Esophagus squamous epithelium (tissue), 5 donors: ENCODE results near the gene COTL1. TPM values are rescaled to one million over a fixed set of nuclear protein-coding genes. Genes with fewer than 3 reads are reported as not detected.

Source experiments
- DNase-seq: peaks from one replicate; lab custom pipeline; 2025; lab: John Stamatoyannopoulos, UW
- H3K27ac ChIP-seq, 4 donors: fragments of 200-600 bp; sonication (generic); one replicate each; pipeline ENCODE4 v1.5.1; 2016 to 2019; ENCODE audit warnings: mild to moderate bottlenecking in 1 of 4
- H3K27me3 ChIP-seq, 4 donors: fragments of 200-600 bp; sonication (generic); 1 replicate in 3 of 4; 2 replicates in 1 of 4; pipeline versions ENCODE4 v1.5.1 to v1.6.0; 2017 to 2021; ENCODE audit warnings: antibody characterized with exemption in 1 of 4
- H3K36me3 ChIP-seq, 3 donors: fragments of 200-600 bp; sonication (generic); one replicate each; pipeline ENCODE4 v1.5.1; 2016 to 2019
- H3K4me1 ChIP-seq, 3 donors: fragments of 200-600 bp; sonication (generic); one replicate each; pipeline ENCODE4 v1.5.1; 2017 to 2019
- H3K4me3 ChIP-seq, 4 donors: fragments of 200-600 bp; sonication (generic); 1 replicate in 3 of 4; 2 replicates in 1 of 4; pipeline ENCODE4 v1.5.1; 2016 to 2019; ENCODE audit warnings: mild to moderate bottlenecking in 2 of 4, moderate library complexity in 1 of 4
- H3K9me3 ChIP-seq, 3 donors: fragments of 200-600 bp; sonication (generic); one replicate each; pipeline ENCODE4 v1.5.1; 2016 to 2019
- CTCF ChIP-seq, 6 experiments: fragments of 450-650 bp in 4 of 6; fragments of 200-600 bp in 2 of 6; sonication (generic) in 2 of 6; IDR thresholded peaks; one replicate each; pipeline ENCODE4 v1.5.1; 2016 to 2019; ENCODE audit warnings: antibody characterized with exemption in 6 of 6, mild to moderate bottlenecking in 4 of 6, moderate library complexity in 4 of 6
- POLR2A ChIP-seq, 4 donors: fragments of 450-650 bp; IDR thresholded peaks; one replicate each; pipeline ENCODE4 v1.6.1; 2017; ENCODE audit warnings: antibody characterized with exemption in 4 of 4, mild to moderate bottlenecking in 4 of 4, moderate library complexity in 3 of 4
- whole genome bisulfite sequencing, 2 donors: methylation state at CpG; one replicate each; pipeline ENCODE4 v1.1.5; 2018; 5-methylcytosine and 5-hydroxymethylcytosine counted together
- intact Hi-C: fragments of 100-400 bp; cut with DNase I; formaldehyde crosslinking; loops from one replicate; pipeline ENCODE4 v1.15.0; 2022
- total RNA-seq, 4 donors: library from RNA; depleted of rRNA; stranded (reverse); fragments of >200 nt; gene quantifications; one replicate each; pipeline ENCODE4 v1.1.0, GENCODE V29; 2016
- donor health status: DM: yes; HTN: yes; CAD: no.

Gene COTL1
- total RNA-seq, 4 donors from 2014 or later = 7.9 to 34.2 (median 23.4) TPM

DNA sequence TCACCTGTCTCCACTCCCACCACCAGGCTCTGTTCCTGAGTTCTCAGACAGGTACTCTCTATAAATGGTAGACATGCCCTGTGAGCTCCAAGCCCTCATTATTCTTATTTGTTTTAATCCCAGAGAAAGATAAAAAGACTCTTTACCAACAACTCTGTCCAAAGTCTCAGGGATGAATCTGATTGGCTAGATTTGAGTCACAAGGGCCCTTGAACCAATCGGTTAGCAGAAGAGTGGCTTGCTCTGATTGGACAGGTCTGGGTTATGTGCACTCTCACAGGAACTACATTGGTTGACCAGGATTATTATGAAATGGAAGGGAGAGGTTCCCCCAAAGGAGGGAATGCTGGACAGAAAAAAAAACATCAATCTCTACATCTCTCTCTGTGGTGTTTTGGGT lies 7.5 kb downstream of the COTL1 start:
- no peak for TF ChIP-seq POLR2A (IDR thresholded peaks at IDR 0.05)
- no peak for TF ChIP-seq CTCF (IDR thresholded peaks at IDR 0.05)
- Histone ChIP-seq H3K27me3 (no peaks in the 10 kb centered on the region), H3K4me1 (peaks cover 9 to 64% (median 10%) of the 10 kb centered on the region in 3 donors), H3K27ac (no peak overlapping the region), H3K4me3 (no peak overlapping the region), H3K36me3 (no peaks in the 10 kb centered on the region), H3K9me3 (no peaks in the 10 kb centered on the region)
- no peak for DNase-seq
- intact Hi-C loops = no loop called here
- WGBS, 2 donors = 75 to 100% methylated on average over 1 of the region's 1 CpG

DNA sequence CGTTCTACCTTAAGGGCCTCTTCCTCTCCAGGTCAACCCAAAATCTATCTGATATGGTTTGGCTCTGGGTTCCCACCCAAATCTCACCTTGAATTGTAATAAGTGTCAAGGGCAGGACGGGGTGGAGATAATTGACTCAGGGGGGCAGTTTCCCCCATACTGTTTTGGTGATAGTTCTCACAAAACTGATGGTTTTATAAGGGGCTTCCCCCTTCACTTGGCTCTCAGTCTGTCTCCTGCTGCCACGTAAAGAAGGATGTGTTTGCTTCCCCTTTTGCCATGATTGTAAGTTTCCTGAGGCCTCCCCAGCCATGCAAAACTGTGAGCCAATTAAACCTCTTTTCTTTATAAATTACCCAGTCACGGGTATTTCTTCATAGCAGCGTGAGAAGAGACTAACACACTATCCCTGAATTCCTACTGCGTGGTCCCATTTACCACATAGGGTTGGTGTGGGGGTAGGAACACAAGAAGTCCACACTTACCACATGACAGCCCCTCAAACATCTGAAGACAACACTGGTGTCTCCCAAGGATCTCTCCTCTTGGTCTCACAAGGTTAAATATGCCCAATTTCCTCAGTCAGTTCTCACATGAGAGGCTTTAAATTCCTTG lies 8.2 kb downstream of the COTL1 start:
- Histone ChIP-seq H3K27me3 (no peaks in the 10 kb centered on the region), H3K9me3 (no peaks in the 10 kb centered on the region), H3K4me1 (peaks cover 5 to 59% (median 6%) of the 10 kb centered on the region in 3 donors), H3K27ac (peak overlapping the region in 2 of 4 donors; percentile 34 to 60), H3K4me3 (no peak overlapping the region), H3K36me3 (no peaks in the 10 kb centered on the region)
- TF ChIP-seq CTCF (IDR thresholded peaks at IDR 0.05) (no peak), POLR2A (IDR thresholded peaks at IDR 0.05) (no peak)
- 61 to 65% methylated on average over 6 of the region's 6 CpGs for WGBS, 2 donors
- intact Hi-C loops = loop anchor here (5.0 kb wide), 1 partner anchor 87 kb away; no protein-coding TSS in a partner anchor
- DNase-seq = no peak

- WGBS, 2 donors = 71 to 75% methylated on average over 4 to 6 of the region's 6 CpGs
- Histone ChIP-seq H3K4me1 (peaks cover 4 to 61% (median 4%) of the 10 kb centered on the region in 3 donors), H3K27ac (peak overlapping the region in 2 of 4 donors; percentile 52 to 60), H3K36me3 (no peaks in the 10 kb centered on the region), H3K4me3 (no peak overlapping the region), H3K27me3 (no peaks in the 10 kb centered on the region), H3K9me3 (no peaks in the 10 kb centered on the region)
- intact Hi-C loops = loop anchor here (5.0 kb wide), 1 partner anchor 86 kb away; no protein-coding TSS in a partner anchor
- TF ChIP-seq CTCF (IDR thresholded peaks at IDR 0.05) (no peak), POLR2A (IDR thresholded peaks at IDR 0.05) (no peak)
- no peak for DNase-seq
These were observed 9.6 kb downstream of the COTL1 start for GRCh38 chr16:84608282-84608681.

- no peak for DNase-seq
- no peak overlapping the region for H3K4me3 ChIP-seq
- H3K36me3 ChIP-seq = no peaks in the 10 kb centered on the region
- peaks cover 8 to 67% (median 10%) of the 10 kb centered on the region in 3 donors for H3K4me1 ChIP-seq
- no peaks in the 10 kb centered on the region for H3K9me3 ChIP-seq
- no peaks in the 10 kb centered on the region for H3K27me3 ChIP-seq
- 37 to 45% methylated on average over 7 of the region's 7 CpGs for WGBS, 2 donors
- peak overlapping the region in 3 of 4 donors; percentile 31 to 60 (median 52) for H3K27ac ChIP-seq
- intact Hi-C loops = loop anchor here (5.0 kb wide), 1 partner anchor 85 kb away; no protein-coding TSS in a partner anchor
- TF ChIP-seq CTCF (IDR thresholded peaks at IDR 0.05) (no peak), POLR2A (IDR thresholded peaks at IDR 0.05) (peak in 1 of 4 donors; percentile 43)
These were observed 10.2 kb downstream of the COTL1 start for GRCh38 chr16:84607694-84608093.

GRCh38 chr16:84607061-84607460 lies 10.8 kb downstream of the COTL1 start:
- no peak for DNase-seq
- peaks cover 8 to 69% (median 15%) of the 10 kb centered on the region in 3 donors for H3K4me1 ChIP-seq
- peak overlapping the region in 3 of 4 donors; percentile 31 to 60 (median 52) for H3K27ac ChIP-seq
- WGBS, 2 donors = 92% methylated on average over 13 of the region's 13 CpGs
- no peak overlapping the region for H3K4me3 ChIP-seq
- no peaks in the 10 kb centered on the region for H3K27me3 ChIP-seq
- no peak for TF ChIP-seq CTCF (IDR thresholded peaks at IDR 0.05)
- TF ChIP-seq POLR2A (IDR thresholded peaks at IDR 0.05) = no peak
- intact Hi-C loops = loop anchor here (5.0 kb wide), 1 partner anchor 85 kb away; no protein-coding TSS in a partner anchor
- no peaks in the 10 kb centered on the region for H3K9me3 ChIP-seq
- H3K36me3 ChIP-seq = no peaks in the 10 kb centered on the region
